ENCODE results near the gene IRF1. TPM values are rescaled to one million over a fixed set of nuclear protein-coding genes. Genes with fewer than 3 reads are reported as not detected.

The IRF1 gene, protein sequence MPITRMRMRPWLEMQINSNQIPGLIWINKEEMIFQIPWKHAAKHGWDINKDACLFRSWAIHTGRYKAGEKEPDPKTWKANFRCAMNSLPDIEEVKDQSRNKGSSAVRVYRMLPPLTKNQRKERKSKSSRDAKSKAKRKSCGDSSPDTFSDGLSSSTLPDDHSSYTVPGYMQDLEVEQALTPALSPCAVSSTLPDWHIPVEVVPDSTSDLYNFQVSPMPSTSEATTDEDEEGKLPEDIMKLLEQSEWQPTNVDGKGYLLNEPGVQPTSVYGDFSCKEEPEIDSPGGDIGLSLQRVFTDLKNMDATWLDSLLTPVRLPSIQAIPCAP
- total RNA-seq, result 50.2 and 58.9 TPM in 2 replicates
- long read RNA-seq, transcript IRF1-201 (10 exons, 3,579 nt), result major isoform, 17 of 23 reads
- long read RNA-seq, partial matches to known transcripts, result 2 of 23 reads
- long read RNA-seq, other reads (novel, unspliced or antisense), result 3 of 23 reads

GRCh38 chr5:132490484-132491367 lies at the start of gene IRF1:
Gene IRF1, minus strand, starts transcription at chr5:132490773. Its CDS starts 1,295 bp downstream, at chr5:132489478.
- Mint-ChIP-seq H3K4me3 (ENCODE audit: unreplicated experiment) (peak within 1 kb of the TSS; percentile 85), H3K9me3 (ENCODE audit: unreplicated experiment) (no peaks in the 10 kb centered on the region), H3K27me3 (ENCODE audit: unreplicated experiment) (no peaks in the 10 kb centered on the region), H3K4me1 (ENCODE audit: unreplicated experiment) (peaks cover 63% of the 10 kb centered on the region), H3K27ac (ENCODE audit: unreplicated experiment) (peak within 1 kb of the TSS; percentile 78), H3K36me3 (ENCODE audit: unreplicated experiment) (peaks cover 28% of the 10 kb centered on the region)
- peak; percentile 99 for DNase-seq (ENCODE audit: extremely low spot score, unreplicated experiment)
- TF ChIP-seq, protein P1, sequence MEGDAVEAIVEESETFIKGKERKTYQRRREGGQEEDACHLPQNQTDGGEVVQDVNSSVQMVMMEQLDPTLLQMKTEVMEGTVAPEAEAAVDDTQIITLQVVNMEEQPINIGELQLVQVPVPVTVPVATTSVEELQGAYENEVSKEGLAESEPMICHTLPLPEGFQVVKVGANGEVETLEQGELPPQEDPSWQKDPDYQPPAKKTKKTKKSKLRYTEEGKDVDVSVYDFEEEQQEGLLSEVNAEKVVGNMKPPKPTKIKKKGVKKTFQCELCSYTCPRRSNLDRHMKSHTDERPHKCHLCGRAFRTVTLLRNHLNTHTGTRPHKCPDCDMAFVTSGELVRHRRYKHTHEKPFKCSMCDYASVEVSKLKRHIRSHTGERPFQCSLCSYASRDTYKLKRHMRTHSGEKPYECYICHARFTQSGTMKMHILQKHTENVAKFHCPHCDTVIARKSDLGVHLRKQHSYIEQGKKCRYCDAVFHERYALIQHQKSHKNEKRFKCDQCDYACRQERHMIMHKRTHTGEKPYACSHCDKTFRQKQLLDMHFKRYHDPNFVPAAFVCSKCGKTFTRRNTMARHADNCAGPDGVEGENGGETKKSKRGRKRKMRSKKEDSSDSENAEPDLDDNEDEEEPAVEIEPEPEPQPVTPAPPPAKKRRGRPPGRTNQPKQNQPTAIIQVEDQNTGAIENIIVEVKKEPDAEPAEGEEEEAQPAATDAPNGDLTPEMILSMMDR (IDR thresholded peaks at IDR 0.05), result no peak

- no peak overlapping the region for H3K4me3 Mint-ChIP-seq (ENCODE audit: unreplicated experiment)
- TF ChIP-seq, protein P1 (IDR thresholded peaks at IDR 0.05), result no peak
- no peak for DNase-seq (ENCODE audit: extremely low spot score, unreplicated experiment)
- no peak overlapping the region for H3K27ac Mint-ChIP-seq (ENCODE audit: unreplicated experiment)
- H3K36me3 Mint-ChIP-seq (ENCODE audit: unreplicated experiment), result no peaks in the 10 kb centered on the region
- H3K9me3 Mint-ChIP-seq (ENCODE audit: unreplicated experiment), result no peaks in the 10 kb centered on the region
- H3K27me3 Mint-ChIP-seq (ENCODE audit: unreplicated experiment), result peaks cover 49% of the 10 kb centered on the region
- no peaks in the 10 kb centered on the region for H3K4me1 Mint-ChIP-seq (ENCODE audit: unreplicated experiment)
Measured at GRCh38 chr5:132540149-132540548, 49.6 kb upstream of the IRF1 start.

DNA sequence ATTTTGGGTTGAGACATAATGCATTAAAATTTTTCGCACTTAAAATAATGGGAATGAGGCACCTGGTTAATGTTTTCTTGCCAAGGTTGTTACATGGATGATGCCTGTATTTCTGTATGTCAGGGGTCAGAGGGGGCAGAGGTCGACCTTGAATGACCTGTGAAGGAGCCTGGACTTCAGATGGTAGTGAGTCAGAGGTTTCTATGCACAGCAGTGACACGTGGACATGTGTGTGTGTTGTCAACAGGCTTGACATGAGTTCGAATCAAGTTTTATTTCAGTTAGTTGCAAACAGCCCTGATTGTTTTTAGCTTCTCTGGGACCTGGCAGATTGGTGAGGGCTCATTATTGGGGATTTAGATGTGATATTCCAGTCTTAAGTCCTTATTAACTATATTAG lies 49.1 kb upstream of the IRF1 start:
- H3K27ac Mint-ChIP-seq (ENCODE audit: unreplicated experiment), result no peak overlapping the region
- TF ChIP-seq, protein P1 (IDR thresholded peaks at IDR 0.05), result no peak
- peaks cover 50% of the 10 kb centered on the region for H3K27me3 Mint-ChIP-seq (ENCODE audit: unreplicated experiment)
- H3K4me1 Mint-ChIP-seq (ENCODE audit: unreplicated experiment), result no peaks in the 10 kb centered on the region
- H3K36me3 Mint-ChIP-seq (ENCODE audit: unreplicated experiment), result no peaks in the 10 kb centered on the region
- no peak for DNase-seq (ENCODE audit: extremely low spot score, unreplicated experiment)
- H3K4me3 Mint-ChIP-seq (ENCODE audit: unreplicated experiment), result no peak overlapping the region
- no peaks in the 10 kb centered on the region for H3K9me3 Mint-ChIP-seq (ENCODE audit: unreplicated experiment)

DNA sequence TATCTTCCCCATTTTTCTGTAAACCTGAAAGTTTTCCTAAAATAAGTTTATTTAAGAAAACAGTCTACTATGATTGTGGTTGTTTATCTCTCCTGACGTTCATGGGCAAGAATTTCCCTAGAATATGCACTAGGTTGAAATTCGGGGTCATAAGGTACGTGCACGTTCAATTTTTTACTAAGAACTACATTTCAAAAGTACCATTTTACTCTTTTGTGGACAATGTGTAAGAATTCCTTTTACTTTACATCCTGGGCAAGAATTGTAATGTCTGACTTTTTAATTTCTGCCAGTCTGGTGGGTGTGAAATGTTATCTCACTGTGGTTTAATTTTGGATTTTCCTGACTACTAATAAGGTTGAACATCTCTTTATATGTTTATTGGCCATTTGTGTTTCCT lies 40.4 kb upstream of the IRF1 start:
- Mint-ChIP-seq H3K4me3 (ENCODE audit: unreplicated experiment) (no peak overlapping the region), H3K9me3 (ENCODE audit: unreplicated experiment) (no peaks in the 10 kb centered on the region), H3K27ac (ENCODE audit: unreplicated experiment) (no peak overlapping the region), H3K36me3 (ENCODE audit: unreplicated experiment) (no peaks in the 10 kb centered on the region), H3K27me3 (ENCODE audit: unreplicated experiment) (peaks cover 51% of the 10 kb centered on the region), H3K4me1 (ENCODE audit: unreplicated experiment) (peaks cover 1% of the 10 kb centered on the region)
- DNase-seq (ENCODE audit: extremely low spot score, unreplicated experiment), result no peak
- TF ChIP-seq, protein P1 (IDR thresholded peaks at IDR 0.05), result no peak
